GM19043 (cell line): ENCODE results near the gene PGM1.

Source experiments
- ATAC-seq: cut with Tn5 transposase; IDR thresholded peaks from one replicate; pipeline ENCODE4 v1.9.1; 2021; ENCODE audit warnings: low read depth; ENCODE audit not compliant: unreplicated experiment

PGM1 gene

GRCh38 chr1:63630238-63630637, 37.0 kb downstream of the PGM1 start:
- ATAC-seq, result no peak

- ATAC-seq, result no peak
These were observed 37.5 kb downstream of the PGM1 start for GRCh38 chr1:63630666-63631065.

- no peak for ATAC-seq
These were observed 38.9 kb downstream of the PGM1 start for GRCh38 chr1:63632110-63632509.

GRCh38 chr1:63633281-63633680, 40.1 kb downstream of the PGM1 start:
- ATAC-seq, result no peak

- ATAC-seq, result no peak
These were observed 41.3 kb downstream of the PGM1 start for GRCh38 chr1:63634471-63634870.

GRCh38 chr1:63635681-63636080, 42.5 kb downstream of the PGM1 start:
- no peak for ATAC-seq

- no peak for ATAC-seq
These were observed 43.2 kb downstream of the PGM1 start for GRCh38 chr1:63636192-63637105.

GRCh38 chr1:63638471-63638870, 45.3 kb downstream of the PGM1 start:
- no peak for ATAC-seq

- ATAC-seq, result no peak
These were observed 45.7 kb downstream of the PGM1 start for GRCh38 chr1:63638875-63639274.

- no peak for ATAC-seq
These were observed 47.7 kb downstream of the PGM1 start for GRCh38 chr1:63640633-63641567.

- no peak for ATAC-seq
These were observed 48.4 kb downstream of the PGM1 start for GRCh38 chr1:63641615-63642014.

- no peak for ATAC-seq
These were observed 49.7 kb downstream of the PGM1 start for GRCh38 chr1:63642901-63643300.

- no peak for ATAC-seq
These were observed 50.3 kb downstream of the PGM1 start for GRCh38 chr1:63643517-63643916.

- ATAC-seq, result no peak
These were observed 50.7 kb downstream of the PGM1 start for GRCh38 chr1:63643926-63644325.

- ATAC-seq, result no peak
These were observed 52.1 kb downstream of the PGM1 start for GRCh38 chr1:63645317-63645716.

- no peak for ATAC-seq
These were observed 55.5 kb downstream of the PGM1 start for GRCh38 chr1:63648689-63649088.

- no peak for ATAC-seq
These were observed 58.0 kb downstream of the PGM1 start for GRCh38 chr1:63651161-63651701.

- ATAC-seq, result no peak
These were observed 60.8 kb downstream of the PGM1 start for GRCh38 chr1:63653976-63654375.

GRCh38 chr1:63659448-63659847, 66.2 kb downstream of the PGM1 start:
- no peak for ATAC-seq

GRCh38 chr1:63662056-63662836, 69.0 kb downstream of the PGM1 start:
- ATAC-seq, result no peak
